ENCODE results near the gene USPL1. TPM values are rescaled to one million over a fixed set of nuclear protein-coding genes. Genes with fewer than 3 reads are reported as not detected.
A peak's percentile ranks its signal among the peaks of the same experiment; 100 is the strongest.

Gene USPL1
- polyA plus RNA-seq = 1 to 10 TPM; 4.4 to 6.7 TPM

- no peaks in the 10 kb centered on the region for H3K27me3 ChIP-seq (ENCODE audit: control insufficient read depth in 1 of 2, insufficient read depth in 2 of 2, low read length in 2 of 2)
- H3K4me1 ChIP-seq (ENCODE audit: control insufficient read depth in 2 of 2, insufficient read depth in 2 of 2, low read length in 1 of 2) = peaks cover 0 to 2% of the 10 kb centered on the region in 2 donors
- H3K9me3 ChIP-seq (ENCODE audit: control insufficient read depth in 2 of 2, insufficient read depth in 1 of 2, low read depth in 1 of 2, low read length in 1 of 2) = no peaks in the 10 kb centered on the region
- H3K4me3 ChIP-seq (ENCODE audit: low read depth in 1 of 2, low read length in 2 of 2) = peak within 1 kb of the TSS; percentile 87 to 88
- H3K36me3 ChIP-seq (ENCODE audit: control insufficient read depth in 2 of 2, insufficient read depth in 2 of 2, low read length in 1 of 2) = no peaks in the 10 kb centered on the region
- WGBS, 2 donors = 0 to 1% methylated on average over 74 to 78 of the region's 78 CpGs
- H3K27ac ChIP-seq (ENCODE audit: low read depth in 2 of 2, low read length in 1 of 2) = peak within 1 kb of the TSS; percentile 100
These were observed at the start of gene USPL1 for GRCh38 chr13:30617315-30618185. USPL1 (plus strand) TSS chr13:30617920; CDS start chr13:30621141, 3,221 bp downstream.

- Histone ChIP-seq H3K4me3 (ENCODE audit: low read depth in 1 of 2, low read length in 2 of 2) (no peak overlapping the region), H3K27ac (ENCODE audit: low read depth in 2 of 2, low read length in 1 of 2) (peak overlapping the region in 1 of 2 donors; percentile 34), H3K27me3 (ENCODE audit: control insufficient read depth in 1 of 2, insufficient read depth in 2 of 2, low read length in 2 of 2) (no peaks in the 10 kb centered on the region), H3K36me3 (ENCODE audit: control insufficient read depth in 2 of 2, insufficient read depth in 2 of 2, low read length in 1 of 2) (no peaks in the 10 kb centered on the region), H3K9me3 (ENCODE audit: control insufficient read depth in 2 of 2, insufficient read depth in 1 of 2, low read depth in 1 of 2, low read length in 1 of 2) (no peaks in the 10 kb centered on the region), H3K4me1 (ENCODE audit: control insufficient read depth in 2 of 2, insufficient read depth in 2 of 2, low read length in 1 of 2) (peaks cover 0 to 3% of the 10 kb centered on the region in 2 donors)
- 49 to 66% methylated on average over 8 of the region's 8 CpGs for WGBS, 2 donors
These were observed 47.7 kb upstream of the USPL1 start for GRCh38 chr13:30569901-30570576.

DNA sequence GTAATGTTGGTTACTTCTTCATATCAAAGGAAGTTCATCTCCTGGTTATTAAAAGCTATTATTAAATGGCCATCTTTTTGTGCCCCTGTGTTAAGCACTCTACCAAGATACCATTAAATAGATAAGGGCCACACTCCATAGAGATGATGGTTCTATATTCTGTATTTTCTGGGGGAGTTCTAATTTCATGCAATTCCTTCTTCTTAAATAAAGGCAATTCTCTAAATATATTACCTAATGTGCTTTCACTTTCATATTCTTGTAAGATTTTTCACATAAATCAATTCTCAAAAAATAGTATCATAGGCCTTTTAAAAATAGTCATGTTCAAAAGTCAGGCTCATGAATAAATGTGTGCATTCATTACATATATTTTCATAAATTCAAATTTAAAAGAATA, 47.0 kb upstream of the USPL1 start:
- H3K36me3 ChIP-seq (ENCODE audit: control insufficient read depth in 2 of 2, insufficient read depth in 2 of 2, low read length in 1 of 2) = no peaks in the 10 kb centered on the region
- peaks cover 0 to 3% of the 10 kb centered on the region in 2 donors for H3K4me1 ChIP-seq (ENCODE audit: control insufficient read depth in 2 of 2, insufficient read depth in 2 of 2, low read length in 1 of 2)
- no peak overlapping the region for H3K4me3 ChIP-seq (ENCODE audit: low read depth in 1 of 2, low read length in 2 of 2)
- H3K27ac ChIP-seq (ENCODE audit: low read depth in 2 of 2, low read length in 1 of 2) = no peak overlapping the region
- no peaks in the 10 kb centered on the region for H3K27me3 ChIP-seq (ENCODE audit: control insufficient read depth in 1 of 2, insufficient read depth in 2 of 2, low read length in 2 of 2)
- H3K9me3 ChIP-seq (ENCODE audit: control insufficient read depth in 2 of 2, insufficient read depth in 1 of 2, low read depth in 1 of 2, low read length in 1 of 2) = no peaks in the 10 kb centered on the region

DNA sequence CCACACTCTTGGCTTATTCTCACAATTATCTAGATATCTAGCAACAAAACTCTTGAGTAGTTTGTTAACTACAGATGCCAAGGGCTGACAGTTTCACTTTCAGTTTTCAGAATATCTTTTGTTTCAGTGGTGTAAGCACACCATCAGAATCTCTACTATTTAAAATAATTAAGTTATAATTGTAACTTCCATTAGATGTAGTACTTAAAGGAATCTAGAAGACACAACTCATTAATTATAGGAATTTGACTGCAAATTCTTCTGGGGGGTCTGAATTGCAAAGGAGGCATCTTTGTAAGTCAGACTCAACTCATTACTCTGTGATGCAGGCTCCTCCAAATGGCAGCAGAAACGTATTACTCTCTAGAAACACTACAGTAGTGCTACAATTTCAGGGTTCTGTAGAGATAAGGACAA, 44.9 kb upstream of the USPL1 start:
- no peaks in the 10 kb centered on the region for H3K9me3 ChIP-seq (ENCODE audit: control insufficient read depth in 2 of 2, insufficient read depth in 1 of 2, low read depth in 1 of 2, low read length in 1 of 2)
- peaks cover 0 to 3% of the 10 kb centered on the region in 2 donors for H3K4me1 ChIP-seq (ENCODE audit: control insufficient read depth in 2 of 2, insufficient read depth in 2 of 2, low read length in 1 of 2)
- peak overlapping the region in 1 of 2 donors; percentile 49 for H3K27ac ChIP-seq (ENCODE audit: low read depth in 2 of 2, low read length in 1 of 2)
- no peaks in the 10 kb centered on the region for H3K27me3 ChIP-seq (ENCODE audit: control insufficient read depth in 1 of 2, insufficient read depth in 2 of 2, low read length in 2 of 2)
- peak overlapping the region in 1 of 2 donors; percentile 40 for H3K4me3 ChIP-seq (ENCODE audit: low read depth in 1 of 2, low read length in 2 of 2)
- 0 to 3% methylated on average over 1 of the region's 1 CpG for WGBS, 2 donors
- H3K36me3 ChIP-seq (ENCODE audit: control insufficient read depth in 2 of 2, insufficient read depth in 2 of 2, low read length in 1 of 2) = no peaks in the 10 kb centered on the region

DNA sequence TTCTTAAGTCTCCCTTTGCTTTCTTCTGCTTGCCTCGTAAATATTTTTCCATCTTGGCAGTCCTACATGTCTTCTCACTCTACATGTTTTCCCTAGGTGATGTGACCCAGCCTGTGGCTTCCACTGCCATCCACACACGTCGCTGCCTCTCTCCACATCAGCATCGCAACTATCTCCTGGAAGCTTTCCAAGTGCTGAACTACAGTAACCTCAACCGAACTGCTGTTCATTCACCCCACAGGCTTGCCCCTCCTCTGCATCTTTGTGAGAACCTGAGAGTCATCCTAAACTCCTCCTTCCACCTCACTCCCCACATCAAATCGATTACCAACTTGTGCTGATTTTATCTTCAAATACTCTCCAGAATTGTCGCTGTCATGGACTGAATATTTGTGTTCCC, 41.2 kb upstream of the USPL1 start:
- H3K36me3 ChIP-seq (ENCODE audit: control insufficient read depth in 2 of 2, insufficient read depth in 2 of 2, low read length in 1 of 2) = no peaks in the 10 kb centered on the region
- no peaks in the 10 kb centered on the region for H3K27me3 ChIP-seq (ENCODE audit: control insufficient read depth in 1 of 2, insufficient read depth in 2 of 2, low read length in 2 of 2)
- H3K4me3 ChIP-seq (ENCODE audit: low read depth in 1 of 2, low read length in 2 of 2) = no peak overlapping the region
- WGBS, 2 donors = 48 to 53% methylated on average over 7 of the region's 7 CpGs
- no peaks in the 10 kb centered on the region for H3K9me3 ChIP-seq (ENCODE audit: control insufficient read depth in 2 of 2, insufficient read depth in 1 of 2, low read depth in 1 of 2, low read length in 1 of 2)
- H3K4me1 ChIP-seq (ENCODE audit: control insufficient read depth in 2 of 2, insufficient read depth in 2 of 2, low read length in 1 of 2) = no peaks in the 10 kb centered on the region
- H3K27ac ChIP-seq (ENCODE audit: low read depth in 2 of 2, low read length in 1 of 2) = no peak overlapping the region

DNA sequence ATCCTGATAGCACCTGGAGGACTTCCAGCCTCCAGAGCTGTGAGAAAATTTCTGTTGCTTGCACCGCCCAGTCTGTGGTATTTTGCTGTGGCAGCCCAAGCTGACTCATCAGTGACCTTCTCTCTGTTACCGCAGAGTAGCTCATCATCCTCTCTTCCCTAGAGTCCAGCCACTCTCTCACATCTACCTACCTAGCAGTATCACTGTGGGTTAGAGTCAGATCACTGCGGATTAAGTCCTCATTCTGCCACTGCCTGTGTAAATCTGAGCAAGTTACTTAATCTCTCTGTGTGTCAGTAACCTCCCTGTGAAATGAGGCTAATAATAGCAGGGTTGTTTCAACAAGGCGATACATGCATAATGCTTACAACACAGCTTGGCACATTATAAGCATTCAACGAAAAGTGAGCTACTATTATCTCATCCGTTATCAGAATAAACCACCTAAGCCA, 40.3 kb upstream of the USPL1 start:
- 45 to 59% methylated on average over 6 of the region's 6 CpGs for whole genome bisulfite sequencing, 2 donors
- H3K9me3 ChIP-seq (ENCODE audit: control insufficient read depth in 2 of 2, insufficient read depth in 1 of 2, low read depth in 1 of 2, low read length in 1 of 2) = no peaks in the 10 kb centered on the region
- no peaks in the 10 kb centered on the region for H3K36me3 ChIP-seq (ENCODE audit: control insufficient read depth in 2 of 2, insufficient read depth in 2 of 2, low read length in 1 of 2)
- no peaks in the 10 kb centered on the region for H3K4me1 ChIP-seq (ENCODE audit: control insufficient read depth in 2 of 2, insufficient read depth in 2 of 2, low read length in 1 of 2)
- H3K27ac ChIP-seq (ENCODE audit: low read depth in 2 of 2, low read length in 1 of 2) = no peak overlapping the region
- no peaks in the 10 kb centered on the region for H3K27me3 ChIP-seq (ENCODE audit: control insufficient read depth in 1 of 2, insufficient read depth in 2 of 2, low read length in 2 of 2)
- no peak overlapping the region for H3K4me3 ChIP-seq (ENCODE audit: low read depth in 1 of 2, low read length in 2 of 2)

GRCh38 chr13:30580852-30581502, 36.7 kb upstream of the USPL1 start:
- Histone ChIP-seq H3K4me3 (ENCODE audit: low read depth in 1 of 2, low read length in 2 of 2) (no peak overlapping the region), H3K9me3 (ENCODE audit: control insufficient read depth in 2 of 2, insufficient read depth in 1 of 2, low read depth in 1 of 2, low read length in 1 of 2) (no peaks in the 10 kb centered on the region), H3K27me3 (ENCODE audit: control insufficient read depth in 1 of 2, insufficient read depth in 2 of 2, low read length in 2 of 2) (no peaks in the 10 kb centered on the region), H3K27ac (ENCODE audit: low read depth in 2 of 2, low read length in 1 of 2) (no peak overlapping the region), H3K4me1 (ENCODE audit: control insufficient read depth in 2 of 2, insufficient read depth in 2 of 2, low read length in 1 of 2) (no peaks in the 10 kb centered on the region), H3K36me3 (ENCODE audit: control insufficient read depth in 2 of 2, insufficient read depth in 2 of 2, low read length in 1 of 2) (no peaks in the 10 kb centered on the region)
- WGBS, 2 donors = 73 to 87% methylated on average over 3 of the region's 3 CpGs

GRCh38 chr13:30581582-30581981, 36.1 kb upstream of the USPL1 start:
- Histone ChIP-seq H3K36me3 (ENCODE audit: control insufficient read depth in 2 of 2, insufficient read depth in 2 of 2, low read length in 1 of 2) (no peaks in the 10 kb centered on the region), H3K4me1 (ENCODE audit: control insufficient read depth in 2 of 2, insufficient read depth in 2 of 2, low read length in 1 of 2) (no peaks in the 10 kb centered on the region), H3K4me3 (ENCODE audit: low read depth in 1 of 2, low read length in 2 of 2) (no peak overlapping the region), H3K27me3 (ENCODE audit: control insufficient read depth in 1 of 2, insufficient read depth in 2 of 2, low read length in 2 of 2) (no peaks in the 10 kb centered on the region), H3K9me3 (ENCODE audit: control insufficient read depth in 2 of 2, insufficient read depth in 1 of 2, low read depth in 1 of 2, low read length in 1 of 2) (no peaks in the 10 kb centered on the region), H3K27ac (ENCODE audit: low read depth in 2 of 2, low read length in 1 of 2) (no peak overlapping the region)
- 8 to 19% methylated on average over 1 of the region's 1 CpG for WGBS, 2 donors

DNA sequence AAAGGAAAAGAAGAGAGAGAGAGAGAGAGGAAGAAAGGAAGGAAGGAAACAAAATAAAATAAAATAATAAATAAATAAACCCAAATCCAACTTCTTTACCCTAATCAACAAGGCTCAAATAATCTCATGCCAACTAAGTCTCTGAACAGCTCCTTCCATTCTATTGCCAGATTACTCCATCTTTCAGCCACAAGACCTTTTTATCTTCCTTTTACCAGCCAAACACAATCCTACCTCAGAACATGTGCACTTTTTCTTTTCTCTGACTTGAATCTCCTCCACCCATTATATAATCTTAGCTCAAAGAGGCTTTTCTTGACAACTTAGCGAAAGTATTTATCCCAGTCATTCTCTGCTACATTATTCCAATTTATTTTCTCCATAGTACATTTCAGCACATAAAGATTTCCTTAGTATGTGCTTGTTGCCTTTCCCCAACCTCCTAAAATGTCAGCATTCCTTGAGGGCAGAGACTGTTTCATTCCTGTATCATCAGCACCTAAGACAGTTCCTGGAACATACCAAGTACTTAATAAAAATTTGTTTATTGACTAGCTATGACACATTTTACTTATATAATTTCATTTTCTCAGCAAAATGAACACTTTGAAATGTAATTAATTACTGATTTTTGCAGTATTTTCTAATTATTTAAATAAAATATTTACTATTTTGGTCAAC, 33.5 kb upstream of the USPL1 start:
- Histone ChIP-seq H3K9me3 (ENCODE audit: control insufficient read depth in 2 of 2, insufficient read depth in 1 of 2, low read depth in 1 of 2, low read length in 1 of 2) (no peaks in the 10 kb centered on the region), H3K4me1 (ENCODE audit: control insufficient read depth in 2 of 2, insufficient read depth in 2 of 2, low read length in 1 of 2) (no peaks in the 10 kb centered on the region), H3K4me3 (ENCODE audit: low read depth in 1 of 2, low read length in 2 of 2) (no peak overlapping the region), H3K27me3 (ENCODE audit: control insufficient read depth in 1 of 2, insufficient read depth in 2 of 2, low read length in 2 of 2) (no peaks in the 10 kb centered on the region), H3K36me3 (ENCODE audit: control insufficient read depth in 2 of 2, insufficient read depth in 2 of 2, low read length in 1 of 2) (no peaks in the 10 kb centered on the region), H3K27ac (ENCODE audit: low read depth in 2 of 2, low read length in 1 of 2) (no peak overlapping the region)
- 91 to 97% methylated on average over 1 of the region's 1 CpG for WGBS, 2 donors

Measured in esophagus (tissue), 2 donors.